Keratinocyte (primary cell): ENCODE measurements around the gene TARP.

ENCODE experiments used
- DNase-seq: peaks from one replicate; pipeline ENCODE4 v3.0.0-alpha.2; 2011; ENCODE audit warnings: low read depth, missing footprints, low spot score
- FAIRE-seq: peaks from 2 replicates; lab custom pipeline; 2011; peaks lifted over from hg19 to GRCh38; lab: Jason Lieb, UNC
- H2AFZ ChIP-seq: 2 replicates; pipeline ENCODE4 v1.6.0; 2012; ENCODE audit warnings: low read length, control low read depth, inconsistent platforms; ENCODE audit not compliant: control insufficient read depth
- H3K27ac ChIP-seq: 2 replicates; pipeline ENCODE4 v1.5.1; 2011; ENCODE audit warnings: low read length; ENCODE audit not compliant: control insufficient read depth, insufficient read depth
- H3K27me3 ChIP-seq: 3 replicates; pipeline ENCODE4 v1.6.0; 2011; ENCODE audit warnings: low read length; ENCODE audit not compliant: control insufficient read depth, insufficient read depth; ENCODE audit errors: extremely low read depth
- H3K36me3 ChIP-seq, 2 experiments: 2 replicates in 1 of 2; 3 replicates in 1 of 2; pipeline ENCODE4 v1.5.1; 2011; ENCODE audit warnings: low read length in 2 of 2, mild to moderate bottlenecking in 1 of 2; ENCODE audit not compliant: control insufficient read depth in 2 of 2, insufficient read depth in 2 of 2; ENCODE audit errors: extremely low read depth in 1 of 2
- H3K4me1 ChIP-seq: 3 replicates; pipeline ENCODE4 v1.5.1; 2011; ENCODE audit warnings: low read length; ENCODE audit not compliant: control insufficient read depth, insufficient read depth; ENCODE audit errors: extremely low read depth
- H3K4me2 ChIP-seq: 3 replicates; pipeline ENCODE4 v1.6.0; 2011; ENCODE audit warnings: low read depth, low read length; ENCODE audit not compliant: control insufficient read depth, insufficient read depth; ENCODE audit errors: extremely low read depth
- H3K4me3 ChIP-seq, 3 experiments: fragments of 200-600 bp in 1 of 3; sonication (generic) in 1 of 3; 2 replicates in 2 of 3; 3 replicates in 1 of 3; pipeline ENCODE4 v1.5.1; 2011 to 2016; ENCODE audit warnings: low read length in 3 of 3, mild to moderate bottlenecking in 3 of 3, control low read depth in 2 of 3, inconsistent platforms in 1 of 3, low read depth in 1 of 3, mixed read lengths in 1 of 3, mixed run types in 1 of 3, moderate library complexity in 1 of 3; ENCODE audit not compliant: control insufficient read depth in 2 of 3, insufficient read depth in 2 of 3; ENCODE audit errors: extremely low read depth in 1 of 3
- H3K79me2 ChIP-seq: 2 replicates; pipeline ENCODE4 v1.6.0; 2012; ENCODE audit warnings: low read length; ENCODE audit not compliant: control insufficient read depth, insufficient read depth
- H3K9ac ChIP-seq: 3 replicates; pipeline ENCODE4 v1.6.0; 2011; ENCODE audit warnings: low read length; ENCODE audit not compliant: control insufficient read depth, insufficient read depth; ENCODE audit errors: extremely low read depth
- H3K9me1 ChIP-seq: 3 replicates; pipeline ENCODE4 v1.6.0; 2011; ENCODE audit warnings: low read length; ENCODE audit not compliant: control insufficient read depth, insufficient read depth; ENCODE audit errors: extremely low read depth
- H3K9me3 ChIP-seq: 2 replicates; pipeline ENCODE4 v1.5.1; 2012; ENCODE audit warnings: low read depth, low read length; ENCODE audit not compliant: control insufficient read depth
- H4K20me1 ChIP-seq: 3 replicates; pipeline ENCODE4 v1.6.0; 2011; ENCODE audit warnings: low read length; ENCODE audit not compliant: control insufficient read depth, insufficient read depth; ENCODE audit errors: extremely low read depth
- EZH2 ChIP-seq: IDR thresholded peaks from one replicate; pipeline ENCODE4 v1.6.1; 2012; ENCODE audit warnings: inconsistent platforms, mild to moderate bottlenecking, low read length, moderate library complexity
- dilution Hi-C: fragments of 300-500 bp; cut with MboI; formaldehyde crosslinking; loops from one replicate; pipeline ENCODE4 v1.7.0; 2020; ENCODE audit warnings: low sequenced_read_pairs; ENCODE audit not compliant: extremely low pct_ligation_motif_present
- TF ChIP-seq, protein P1 (sequence below), 3 experiments: IDR thresholded peaks in 1 of 3; conservative IDR thresholded peaks in 1 of 3; optimal IDR thresholded peaks in 1 of 3; 2 replicates in 2 of 3; 3 replicates in 1 of 3; pipeline versions ENCODE3 to v1.5.1; 2011; ENCODE audit warnings: low read length in 3 of 3, mild to moderate bottlenecking in 3 of 3, moderate library complexity in 2 of 3, control low read depth in 1 of 3, inconsistent platforms in 1 of 3; ENCODE audit not compliant: insufficient read depth in 2 of 3; ENCODE audit errors: extremely low read depth in 1 of 3

TARP gene

DNA sequence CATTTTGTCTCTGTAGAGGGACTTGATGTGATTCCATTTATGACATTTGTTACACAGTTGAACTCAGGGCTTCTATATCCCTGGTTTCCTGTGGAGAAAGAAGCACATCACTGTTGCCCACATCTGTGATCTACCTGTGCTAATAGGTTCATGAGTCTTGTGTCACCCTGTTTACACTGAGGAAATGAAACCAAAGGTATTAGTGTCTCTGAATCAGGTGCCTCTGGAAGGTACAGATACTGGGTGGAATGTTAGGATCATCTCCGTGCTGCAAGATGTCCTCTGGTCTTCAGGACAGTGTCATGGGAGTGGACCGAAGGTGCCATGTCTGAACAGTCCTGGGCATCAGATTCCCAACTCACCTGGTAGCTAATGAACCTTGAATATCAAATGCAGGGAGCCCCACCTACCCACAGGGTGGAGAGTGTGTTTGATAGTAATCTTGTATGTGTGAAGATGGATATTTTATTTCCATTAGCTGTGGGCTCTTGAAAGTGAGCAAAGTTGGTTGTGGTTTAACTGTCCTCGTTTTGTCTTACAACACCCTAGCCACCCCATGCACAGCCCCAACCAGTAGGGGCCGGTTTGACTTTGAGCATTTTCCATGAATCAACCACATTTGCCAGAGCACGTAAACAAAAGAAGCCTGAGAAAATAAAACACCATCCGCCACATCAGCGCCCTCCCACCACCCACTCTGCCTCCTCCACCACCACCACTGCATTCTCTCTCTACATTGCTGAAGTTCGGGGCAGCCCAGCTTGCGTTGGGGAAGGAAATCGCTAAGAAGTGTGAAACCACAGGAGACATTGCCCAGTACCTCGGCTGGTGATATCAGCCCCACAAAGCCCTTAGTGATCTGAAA lies 40.7 kb downstream of the TARP start:
- dilution Hi-C loops: no loop called here
- Histone ChIP-seq H3K4me2 (no peak overlapping the region), H4K20me1 (no peaks in the 10 kb centered on the region), H3K9me1 (no peaks in the 10 kb centered on the region), H3K27ac (no peak overlapping the region), H3K4me3 (no peak overlapping the region), H3K36me3 (peaks cover 3 to 4% of the 10 kb centered on the region in 2 experiments), H3K9me3 (no peaks in the 10 kb centered on the region), H3K9ac (no peak overlapping the region), H3K79me2 (no peaks in the 10 kb centered on the region), H3K27me3 (no peaks in the 10 kb centered on the region), H2AFZ (no peak overlapping the region), H3K4me1 (no peaks in the 10 kb centered on the region)
- FAIRE-seq (no peak), DNase-seq (no peak)
- TF ChIP-seq EZH2: no peak
- TF ChIP-seq, protein P1, sequence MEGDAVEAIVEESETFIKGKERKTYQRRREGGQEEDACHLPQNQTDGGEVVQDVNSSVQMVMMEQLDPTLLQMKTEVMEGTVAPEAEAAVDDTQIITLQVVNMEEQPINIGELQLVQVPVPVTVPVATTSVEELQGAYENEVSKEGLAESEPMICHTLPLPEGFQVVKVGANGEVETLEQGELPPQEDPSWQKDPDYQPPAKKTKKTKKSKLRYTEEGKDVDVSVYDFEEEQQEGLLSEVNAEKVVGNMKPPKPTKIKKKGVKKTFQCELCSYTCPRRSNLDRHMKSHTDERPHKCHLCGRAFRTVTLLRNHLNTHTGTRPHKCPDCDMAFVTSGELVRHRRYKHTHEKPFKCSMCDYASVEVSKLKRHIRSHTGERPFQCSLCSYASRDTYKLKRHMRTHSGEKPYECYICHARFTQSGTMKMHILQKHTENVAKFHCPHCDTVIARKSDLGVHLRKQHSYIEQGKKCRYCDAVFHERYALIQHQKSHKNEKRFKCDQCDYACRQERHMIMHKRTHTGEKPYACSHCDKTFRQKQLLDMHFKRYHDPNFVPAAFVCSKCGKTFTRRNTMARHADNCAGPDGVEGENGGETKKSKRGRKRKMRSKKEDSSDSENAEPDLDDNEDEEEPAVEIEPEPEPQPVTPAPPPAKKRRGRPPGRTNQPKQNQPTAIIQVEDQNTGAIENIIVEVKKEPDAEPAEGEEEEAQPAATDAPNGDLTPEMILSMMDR (optimal IDR thresholded peaks at IDR 0.05 in 1 of 3, IDR thresholded peaks at IDR 0.05 in 1 of 3, conservative IDR thresholded peaks at IDR 0.05 in 1 of 3; ENCODE audit: extremely low read depth in 1 of 3, insufficient read depth in 2 of 3, low read length in 3 of 3): no peak

DNA sequence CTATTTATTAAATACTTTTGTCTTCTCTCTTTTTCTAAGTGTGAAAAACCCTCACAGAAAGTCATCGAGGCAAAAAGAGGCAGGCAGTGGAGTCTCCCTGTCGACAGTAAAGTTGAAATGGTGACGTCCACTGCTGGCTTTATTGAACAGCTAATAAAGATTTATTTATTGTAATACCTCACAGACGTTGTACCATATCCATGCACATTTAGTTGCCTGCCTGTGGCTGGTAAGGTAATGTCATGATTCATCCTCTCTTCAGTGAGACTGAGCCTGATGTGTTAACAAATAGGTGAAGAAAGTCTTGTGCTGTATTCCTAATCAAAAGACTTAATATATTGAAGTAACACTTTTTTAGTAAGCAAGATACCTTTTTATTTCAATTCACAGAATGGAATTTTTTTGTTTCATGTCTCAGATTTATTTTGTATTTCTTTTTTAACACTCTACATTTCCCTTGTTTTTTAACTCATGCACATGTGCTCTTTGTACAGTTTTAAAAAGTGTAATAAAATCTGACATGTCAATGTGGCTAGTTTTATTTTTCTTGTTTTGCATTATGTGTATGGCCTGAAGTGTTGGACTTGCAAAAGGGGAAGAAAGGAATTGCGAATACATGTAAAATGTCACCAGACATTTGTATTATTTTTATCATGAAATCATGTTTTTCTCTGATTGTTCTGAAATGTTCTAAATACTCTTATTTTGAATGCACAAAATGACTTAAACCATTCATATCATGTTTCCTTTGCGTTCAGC lies 43.4 kb downstream of the TARP start:
- FAIRE-seq (no peak), DNase-seq (no peak)
- Histone ChIP-seq H3K9ac (no peak overlapping the region), H3K79me2 (no peaks in the 10 kb centered on the region), H3K4me3 (no peak overlapping the region), H2AFZ (no peak overlapping the region), H4K20me1 (no peaks in the 10 kb centered on the region), H3K27me3 (no peaks in the 10 kb centered on the region), H3K9me1 (no peaks in the 10 kb centered on the region), H3K27ac (no peak overlapping the region), H3K9me3 (no peaks in the 10 kb centered on the region), H3K36me3 (peaks cover 3 to 7% of the 10 kb centered on the region in 2 experiments), H3K4me1 (no peaks in the 10 kb centered on the region), H3K4me2 (no peak overlapping the region)
- TF ChIP-seq EZH2: no peak
- TF ChIP-seq, protein P1 (optimal IDR thresholded peaks at IDR 0.05 in 1 of 3, IDR thresholded peaks at IDR 0.05 in 1 of 3, conservative IDR thresholded peaks at IDR 0.05 in 1 of 3; ENCODE audit: extremely low read depth in 1 of 3, insufficient read depth in 2 of 3, low read length in 3 of 3): no peak
- dilution Hi-C loops: no loop called here
